ENCODE measurements around the gene KRTAP5-6. TPM values are rescaled to one million over a fixed set of nuclear protein-coding genes. Genes with fewer than 3 reads are reported as not detected.

The KRTAP5-6 gene
- total RNA-seq, 3 donors from 2014 or later: not detected

DNA sequence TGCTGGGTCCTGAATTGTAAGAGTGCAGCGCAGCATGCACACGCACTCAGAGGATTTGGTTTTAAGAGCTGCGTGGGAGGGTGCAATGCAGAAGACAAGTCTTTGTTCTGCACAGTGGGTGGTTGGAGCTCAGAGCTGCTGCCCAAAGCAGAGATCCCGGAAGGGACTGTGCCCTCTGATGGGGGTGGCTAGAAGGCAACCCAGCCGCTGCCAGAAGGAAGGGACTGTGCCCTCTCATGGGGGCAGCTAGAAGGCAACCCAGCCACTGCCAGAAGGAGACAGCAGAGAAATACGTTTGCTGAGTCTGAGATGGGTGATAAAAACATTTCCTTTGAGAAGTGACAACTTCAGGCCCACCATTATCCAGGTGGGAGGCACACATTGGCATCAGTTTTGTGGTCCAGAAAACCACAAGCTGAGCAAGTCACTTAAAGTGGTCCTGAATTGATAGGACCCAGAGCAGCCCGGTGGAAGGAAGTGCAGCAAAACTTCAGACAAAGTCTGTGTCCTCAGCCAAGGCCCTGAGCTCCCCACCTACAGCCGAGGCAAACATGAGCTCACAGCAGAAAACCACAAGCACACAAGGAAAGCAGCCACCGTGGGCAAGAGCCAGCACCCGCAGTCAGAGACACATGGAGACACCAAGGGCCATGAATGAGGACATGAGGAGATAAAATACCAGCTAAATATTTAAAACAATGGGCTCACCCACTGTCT is 4.3 kb downstream of the KRTAP5-6 start:
- DNase-seq (no peak), ATAC-seq (no peak)
- TF ChIP-seq, protein P1, sequence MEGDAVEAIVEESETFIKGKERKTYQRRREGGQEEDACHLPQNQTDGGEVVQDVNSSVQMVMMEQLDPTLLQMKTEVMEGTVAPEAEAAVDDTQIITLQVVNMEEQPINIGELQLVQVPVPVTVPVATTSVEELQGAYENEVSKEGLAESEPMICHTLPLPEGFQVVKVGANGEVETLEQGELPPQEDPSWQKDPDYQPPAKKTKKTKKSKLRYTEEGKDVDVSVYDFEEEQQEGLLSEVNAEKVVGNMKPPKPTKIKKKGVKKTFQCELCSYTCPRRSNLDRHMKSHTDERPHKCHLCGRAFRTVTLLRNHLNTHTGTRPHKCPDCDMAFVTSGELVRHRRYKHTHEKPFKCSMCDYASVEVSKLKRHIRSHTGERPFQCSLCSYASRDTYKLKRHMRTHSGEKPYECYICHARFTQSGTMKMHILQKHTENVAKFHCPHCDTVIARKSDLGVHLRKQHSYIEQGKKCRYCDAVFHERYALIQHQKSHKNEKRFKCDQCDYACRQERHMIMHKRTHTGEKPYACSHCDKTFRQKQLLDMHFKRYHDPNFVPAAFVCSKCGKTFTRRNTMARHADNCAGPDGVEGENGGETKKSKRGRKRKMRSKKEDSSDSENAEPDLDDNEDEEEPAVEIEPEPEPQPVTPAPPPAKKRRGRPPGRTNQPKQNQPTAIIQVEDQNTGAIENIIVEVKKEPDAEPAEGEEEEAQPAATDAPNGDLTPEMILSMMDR (IDR thresholded peaks at IDR 0.05): no peak
- Histone ChIP-seq H3K9me3 (no peaks in the 10 kb centered on the region), H3K4me3 (no peak overlapping the region), H3K4me1 (ENCODE audit: low read depth) (no peaks in the 10 kb centered on the region), H3K36me3 (ENCODE audit: low read depth) (no peaks in the 10 kb centered on the region)
- intact Hi-C loops (cut with DNase I, micrococcal nuclease): no loop called here

DNA sequence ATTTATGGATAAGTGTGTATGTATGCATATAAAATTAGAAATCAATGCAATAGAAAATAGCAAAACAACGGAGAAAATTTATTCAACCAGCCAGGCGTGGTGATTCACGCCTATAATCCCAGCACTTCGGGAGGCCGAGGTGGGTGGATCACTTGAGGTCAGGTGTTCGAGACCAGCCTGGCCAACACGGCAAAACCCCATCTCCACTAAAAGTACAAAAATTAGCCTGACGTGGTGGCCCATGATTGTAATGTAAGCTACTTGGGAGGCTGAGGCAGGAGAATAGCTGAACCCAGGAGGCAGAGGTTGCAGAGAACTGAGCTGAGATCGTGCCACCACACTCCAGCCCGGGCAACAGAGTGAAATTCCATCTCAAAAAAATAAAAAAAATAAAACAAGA is 5.5 kb downstream of the KRTAP5-6 start:
- Histone ChIP-seq H3K4me1 (ENCODE audit: low read depth) (no peaks in the 10 kb centered on the region), H3K4me3 (no peak overlapping the region), H3K36me3 (ENCODE audit: low read depth) (no peaks in the 10 kb centered on the region), H3K9me3 (no peaks in the 10 kb centered on the region)
- TF ChIP-seq, protein P1 (IDR thresholded peaks at IDR 0.05): no peak
- no peak for ATAC-seq
- DNase-seq: no peak
- intact Hi-C loops (cut with DNase I, micrococcal nuclease): no loop called here

- no peaks in the 10 kb centered on the region for H3K4me1 ChIP-seq (ENCODE audit: low read depth)
- TF ChIP-seq, protein P1 (IDR thresholded peaks at IDR 0.05): no peak
- H3K9me3 ChIP-seq: no peaks in the 10 kb centered on the region
- no peaks in the 10 kb centered on the region for H3K36me3 ChIP-seq (ENCODE audit: low read depth)
- ATAC-seq (no peak), DNase-seq (no peak)
- intact Hi-C loops (cut with DNase I, micrococcal nuclease): no loop called here
- H3K4me3 ChIP-seq: no peak overlapping the region
These were observed 6.2 kb downstream of the KRTAP5-6 start for GRCh38 chr11:1703146-1703545.

- intact Hi-C loops (cut with DNase I, micrococcal nuclease): no loop called here
- DNase-seq: no peak
- Histone ChIP-seq H3K9me3 (no peaks in the 10 kb centered on the region), H3K4me3 (no peak overlapping the region), H3K4me1 (ENCODE audit: low read depth) (no peaks in the 10 kb centered on the region), H3K36me3 (ENCODE audit: low read depth) (no peaks in the 10 kb centered on the region)
- ATAC-seq: no peak
- TF ChIP-seq, protein P1 (IDR thresholded peaks at IDR 0.05): no peak
These were observed 8.4 kb downstream of the KRTAP5-6 start for GRCh38 chr11:1705126-1706052.

DNA sequence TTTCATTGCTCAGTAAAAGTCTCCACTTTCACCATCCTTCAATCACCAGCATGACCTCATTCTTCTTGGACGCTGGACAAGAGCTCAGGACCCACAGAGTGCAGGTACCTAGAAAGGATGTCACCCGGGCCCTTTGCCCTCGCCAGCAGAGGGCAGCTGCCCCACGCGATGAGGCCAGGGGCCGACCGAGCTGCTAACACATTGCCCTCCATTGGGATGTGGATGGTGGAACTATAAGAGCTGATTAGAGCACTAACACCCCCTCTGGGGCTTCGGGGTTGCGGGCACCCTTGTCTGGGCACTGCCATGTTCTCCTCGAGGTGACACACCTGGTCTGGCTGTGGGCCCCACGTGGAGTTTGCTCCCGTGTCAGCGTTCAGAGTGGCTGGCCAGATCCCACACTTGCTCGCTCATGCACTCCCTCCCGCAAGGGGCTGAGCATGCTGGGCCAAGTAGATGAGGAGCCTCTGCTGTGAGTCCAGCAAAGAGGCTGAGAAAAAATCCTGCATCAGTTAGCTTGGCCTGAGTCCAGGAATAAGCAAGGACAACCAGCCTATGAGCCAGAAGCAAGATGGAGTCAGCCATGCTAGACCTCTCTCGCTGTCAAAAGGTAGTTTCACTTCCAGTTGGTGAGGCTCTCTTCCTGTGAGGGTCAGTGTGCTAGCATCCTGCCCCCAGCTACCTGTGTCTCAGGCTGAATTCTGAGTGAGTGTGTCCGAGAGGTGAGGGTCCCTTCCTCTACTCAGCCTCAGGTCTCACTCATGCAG is 9.8 kb downstream of the KRTAP5-6 start:
- Histone ChIP-seq H3K4me3 (no peak overlapping the region), H3K4me1 (ENCODE audit: low read depth) (no peaks in the 10 kb centered on the region), H3K9me3 (no peaks in the 10 kb centered on the region), H3K36me3 (ENCODE audit: low read depth) (no peaks in the 10 kb centered on the region)
- intact Hi-C loops (cut with DNase I, micrococcal nuclease): no loop called here
- DNase-seq (peak in 2 of 3 donors; percentile 25 to 50), ATAC-seq (peak; percentile 32)
- TF ChIP-seq, protein P1 (IDR thresholded peaks at IDR 0.05): no peak

All from mucosa of descending colon (tissue), 3 donors.